Measurements from ENCODE around the gene CYP17A1. TPM values are rescaled to one million over a fixed set of nuclear protein-coding genes. Genes with fewer than 3 reads are reported as not detected.
"Not testable (repeated sequence)": the region's sequence is repeated elsewhere in the genome, so short reads cannot be mapped to it uniquely, and the experiment has no call there.

CYP17A1 gene
- total RNA-seq, 4 donors from 2014 or later = 0.83 to 3.6 (median 1.6) TPM; not detected in 1

GRCh38 chr10:102841827-102842345 is 4.7 kb upstream of the CYP17A1 start:
- Histone ChIP-seq H3K27ac (no peak overlapping the region), H3K4me1 (no peaks in the 10 kb centered on the region)

GRCh38 chr10:102838276-102838927 is 1.2 kb upstream of the CYP17A1 start:
- H3K4me3 ChIP-seq; intact Hi-C loops (cut with DNase I; ENCODE audit: low total_unique reads); H3K4me1 ChIP-seq; H3K9me3 ChIP-seq; H3K36me3 ChIP-seq; DNase-seq; H3K27me3 ChIP-seq; H3K27ac ChIP-seq: not testable (repeated sequence)

More at GRCh38 chr10:102841827-102842345, 4.7 kb upstream of the CYP17A1 start:
- TF ChIP-seq POLR2A (IDR thresholded peaks at IDR 0.05) (no peak), CTCF (IDR thresholded peaks at IDR 0.05) (no peak)
- no peaks in the 10 kb centered on the region for H3K9me3 ChIP-seq
- DNase-seq = no peak
- no peaks in the 10 kb centered on the region for H3K27me3 ChIP-seq
- H3K4me3 ChIP-seq = no peak overlapping the region
- intact Hi-C loops (cut with DNase I; ENCODE audit: low total_unique reads) = no loop called here
- H3K36me3 ChIP-seq = no peaks in the 10 kb centered on the region

GRCh38 chr10:102835007-102835482 is 2.2 kb downstream of the CYP17A1 start:
- TF ChIP-seq CTCF (IDR thresholded peaks at IDR 0.05) (peak; percentile 77 to 89 (median 84)), POLR2A (IDR thresholded peaks at IDR 0.05) (no peak)
- peak; percentile 75 to 80 for DNase-seq
- no peaks in the 10 kb centered on the region for H3K9me3 ChIP-seq
- H3K36me3 ChIP-seq = no peaks in the 10 kb centered on the region
- no peak overlapping the region for H3K27ac ChIP-seq
- no peaks in the 10 kb centered on the region for H3K4me1 ChIP-seq
- no peaks in the 10 kb centered on the region for H3K27me3 ChIP-seq
- intact Hi-C loops (cut with DNase I; ENCODE audit: low total_unique reads) = no loop called here
- no peak overlapping the region for H3K4me3 ChIP-seq

- no peaks in the 10 kb centered on the region for H3K9me3 ChIP-seq
- H3K4me1 ChIP-seq = no peaks in the 10 kb centered on the region
- TF ChIP-seq CTCF (IDR thresholded peaks at IDR 0.05) (no peak), POLR2A (IDR thresholded peaks at IDR 0.05) (no peak)
- no peak overlapping the region for H3K4me3 ChIP-seq
- no peaks in the 10 kb centered on the region for H3K36me3 ChIP-seq
- intact Hi-C loops (cut with DNase I; ENCODE audit: low total_unique reads) = loop anchor here (5.0 kb wide), 1 partner anchor 68 kb away; no protein-coding TSS in a partner anchor
- no peak overlapping the region for H3K27ac ChIP-seq
- DNase-seq = no peak
- no peaks in the 10 kb centered on the region for H3K27me3 ChIP-seq
These were observed 3.1 kb downstream of the CYP17A1 start for GRCh38 chr10:102834143-102834542.

- Histone ChIP-seq H3K4me3 (no peak overlapping the region), H3K27me3 (no peaks in the 10 kb centered on the region), H3K4me1 (no peaks in the 10 kb centered on the region), H3K27ac (no peak overlapping the region), H3K9me3 (no peaks in the 10 kb centered on the region), H3K36me3 (no peaks in the 10 kb centered on the region)
- TF ChIP-seq CTCF (IDR thresholded peaks at IDR 0.05) (no peak), POLR2A (IDR thresholded peaks at IDR 0.05) (no peak)
- intact Hi-C loops (cut with DNase I; ENCODE audit: low total_unique reads) = loop anchor here (5.0 kb wide), 1 partner anchor 69 kb away; no protein-coding TSS in a partner anchor
- DNase-seq = no peak
These were observed 4.2 kb downstream of the CYP17A1 start for GRCh38 chr10:102832987-102833386.
